ENCODE data around the gene BRINP3. TPM values are rescaled to one million over a fixed set of nuclear protein-coding genes. Genes with fewer than 3 reads are reported as not detected.

Gene BRINP3
- total and polyA plus RNA-seq, 2 donors (not counting 3 experiments of a cell fraction or from before 2014, with no cell fraction given), result not detected

- H4K20me1 ChIP-seq (replicated peaks; ENCODE audit: control insufficient read depth, extremely low read depth, insufficient read depth, low read length), result no peaks in the 10 kb centered on the region
- no peaks in the 10 kb centered on the region for H3K36me3 ChIP-seq (ENCODE audit: control insufficient read depth in 2 of 2, extremely low read depth in 1 of 2, insufficient read depth in 2 of 2, low read length in 2 of 2)
- H3K4me2 ChIP-seq (ENCODE audit: insufficient read depth, low read length), result peak overlapping the region; percentile 92
- FAIRE-seq (no peak), DNase-seq (ENCODE audit: low read depth, low spot score) (peak; percentile 53)
- dilution Hi-C loops (cut with MboI; ENCODE audit: extremely low pct_ligation_motif_present, low sequenced_read_pairs) (no loop called here), intact Hi-C loops (cut with micrococcal nuclease) (no loop called here)
- peaks cover 34 to 52% of the 10 kb centered on the region in 2 experiments for H3K27me3 ChIP-seq (ENCODE audit: control insufficient read depth in 2 of 2, insufficient read depth in 2 of 2, low read length in 2 of 2)
- H3K9me3 ChIP-seq (replicated peaks; ENCODE audit: control insufficient read depth, insufficient read depth, low read length), result no peaks in the 10 kb centered on the region
- no peak overlapping the region for H3K27ac ChIP-seq (ENCODE audit: insufficient read depth, low read depth, low read length)
- H2AFZ ChIP-seq (ENCODE audit: low read depth, low read length), result peak overlapping the region; percentile 97
- peak overlapping the region; percentile 45 to 90 (median 80) for H3K4me3 ChIP-seq (replicated peaks in 1 of 3; ENCODE audit: insufficient read depth in 1 of 3, low read depth in 1 of 3, low read length in 3 of 3)
- H3K79me2 ChIP-seq (ENCODE audit: control insufficient read depth, insufficient read depth, low read length), result no peaks in the 10 kb centered on the region
- ChIA-PET CTCF (interaction anchor here (1.6 kb wide), 1 partner anchor 9 kb away, joined by 3 read pairs; no protein-coding TSS in a partner anchor), POLR2A (interaction anchor here (0.6 kb wide), 1 partner anchor 1880 kb away, joined by 3 read pairs; no protein-coding TSS in a partner anchor)
- no TSS peak for BruUV-seq (replicated peaks)
- H3K4me1 ChIP-seq (ENCODE audit: control insufficient read depth, extremely low read depth, insufficient read depth, low read length), result peaks cover 28% of the 10 kb centered on the region
- peak overlapping the region; percentile 10 for H3K9ac ChIP-seq (replicated peaks; ENCODE audit: extremely low read depth, insufficient read depth, low read length)
- TF ChIP-seq GATA2 (IDR thresholded peaks at IDR 0.05; ENCODE audit: insufficient read depth, insufficient read length, low read depth, low read length) (no peak), EZH2 (IDR thresholded peaks at IDR 0.05; ENCODE audit: borderline replicate concordance, low read depth, low read length, severe bottlenecking) (no peak)
- no peaks in the 10 kb centered on the region for H3K9me1 ChIP-seq (replicated peaks; ENCODE audit: control insufficient read depth, extremely low read depth, insufficient read depth, low read length)
These were observed 1.4 kb upstream of the BRINP3 start for GRCh38 chr1:190479050-190479397.

- no peaks in the 10 kb centered on the region for H3K9me3 ChIP-seq (replicated peaks; ENCODE audit: control insufficient read depth, insufficient read depth, low read length)
- DNase-seq (ENCODE audit: low read depth, low spot score) (peak; percentile 49), FAIRE-seq (peak; percentile 15)
- peaks cover 28% of the 10 kb centered on the region for H3K4me1 ChIP-seq (ENCODE audit: control insufficient read depth, extremely low read depth, insufficient read depth, low read length)
- no peaks in the 10 kb centered on the region for H3K79me2 ChIP-seq (ENCODE audit: control insufficient read depth, insufficient read depth, low read length)
- no peaks in the 10 kb centered on the region for H3K36me3 ChIP-seq (ENCODE audit: control insufficient read depth in 2 of 2, extremely low read depth in 1 of 2, insufficient read depth in 2 of 2, low read length in 2 of 2)
- peak overlapping the region; percentile 97 for H2AFZ ChIP-seq (ENCODE audit: low read depth, low read length)
- peak overlapping the region; percentile 10 for H3K9ac ChIP-seq (replicated peaks; ENCODE audit: extremely low read depth, insufficient read depth, low read length)
- BruUV-seq (replicated peaks), result no TSS peak
- peaks cover 34 to 53% of the 10 kb centered on the region in 2 experiments for H3K27me3 ChIP-seq (ENCODE audit: control insufficient read depth in 2 of 2, insufficient read depth in 2 of 2, low read length in 2 of 2)
- no peak overlapping the region for H3K27ac ChIP-seq (ENCODE audit: insufficient read depth, low read depth, low read length)
- intact Hi-C loops (cut with micrococcal nuclease), result no loop called here
- CTCF ChIA-PET, result interaction anchor here (1.6 kb wide), 1 partner anchor 8 kb away, joined by 3 read pairs; no protein-coding TSS in a partner anchor
- TF ChIP-seq EZH2 (IDR thresholded peaks at IDR 0.05; ENCODE audit: borderline replicate concordance, low read depth, low read length, severe bottlenecking) (peak; percentile 17), MYC (IDR thresholded peaks at IDR 0.05; ENCODE audit: low read depth, low read length) (no peak)
- H3K4me2 ChIP-seq (ENCODE audit: insufficient read depth, low read length), result peak overlapping the region; percentile 92
- H4K20me1 ChIP-seq (replicated peaks; ENCODE audit: control insufficient read depth, extremely low read depth, insufficient read depth, low read length), result no peaks in the 10 kb centered on the region
- H3K9me1 ChIP-seq (replicated peaks; ENCODE audit: control insufficient read depth, extremely low read depth, insufficient read depth, low read length), result no peaks in the 10 kb centered on the region
- H3K4me3 ChIP-seq (replicated peaks in 1 of 3; ENCODE audit: insufficient read depth in 1 of 3, low read depth in 1 of 3, low read length in 3 of 3), result peak overlapping the region; percentile 45 to 90 (median 80)
- POLR2A ChIA-PET, result interaction anchor here (0.6 kb wide), 1 partner anchor 1879 kb away, joined by 3 read pairs; no protein-coding TSS in a partner anchor
- dilution Hi-C loops (cut with MboI; ENCODE audit: extremely low pct_ligation_motif_present, low sequenced_read_pairs), result no loop called here
These were observed 735 bp upstream of the BRINP3 start for GRCh38 chr1:190478149-190479049.

Data from endothelial cell of umbilical vein (primary cell).